ENCODE results near the gene PAGE2B.

GRCh38 chrX:55102754-55103153 is 27.9 kb downstream of the PAGE2B start:
- TF ChIP-seq, protein P1, sequence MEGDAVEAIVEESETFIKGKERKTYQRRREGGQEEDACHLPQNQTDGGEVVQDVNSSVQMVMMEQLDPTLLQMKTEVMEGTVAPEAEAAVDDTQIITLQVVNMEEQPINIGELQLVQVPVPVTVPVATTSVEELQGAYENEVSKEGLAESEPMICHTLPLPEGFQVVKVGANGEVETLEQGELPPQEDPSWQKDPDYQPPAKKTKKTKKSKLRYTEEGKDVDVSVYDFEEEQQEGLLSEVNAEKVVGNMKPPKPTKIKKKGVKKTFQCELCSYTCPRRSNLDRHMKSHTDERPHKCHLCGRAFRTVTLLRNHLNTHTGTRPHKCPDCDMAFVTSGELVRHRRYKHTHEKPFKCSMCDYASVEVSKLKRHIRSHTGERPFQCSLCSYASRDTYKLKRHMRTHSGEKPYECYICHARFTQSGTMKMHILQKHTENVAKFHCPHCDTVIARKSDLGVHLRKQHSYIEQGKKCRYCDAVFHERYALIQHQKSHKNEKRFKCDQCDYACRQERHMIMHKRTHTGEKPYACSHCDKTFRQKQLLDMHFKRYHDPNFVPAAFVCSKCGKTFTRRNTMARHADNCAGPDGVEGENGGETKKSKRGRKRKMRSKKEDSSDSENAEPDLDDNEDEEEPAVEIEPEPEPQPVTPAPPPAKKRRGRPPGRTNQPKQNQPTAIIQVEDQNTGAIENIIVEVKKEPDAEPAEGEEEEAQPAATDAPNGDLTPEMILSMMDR (conservative IDR thresholded peaks at IDR 0.05; ENCODE audit: low read length): no peak
- no peak for TF ChIP-seq EZH2phosphoT487 (IDR thresholded peaks at IDR 0.05; ENCODE audit: borderline replicate concordance, low read depth, low read length)
